GM18502 (cell line): ENCODE data around the gene RNASE11.
"Not testable (repeated sequence)": the region's sequence is repeated elsewhere in the genome, so short reads cannot be mapped to it uniquely, and the experiment has no call there.

Experiments used
- ATAC-seq: cut with Tn5 transposase; IDR thresholded peaks from one replicate; pipeline ENCODE4 v1.9.1; 2021; ENCODE audit warnings: mild to moderate bottlenecking; ENCODE audit not compliant: unreplicated experiment, poor library complexity

Gene RNASE11

DNA sequence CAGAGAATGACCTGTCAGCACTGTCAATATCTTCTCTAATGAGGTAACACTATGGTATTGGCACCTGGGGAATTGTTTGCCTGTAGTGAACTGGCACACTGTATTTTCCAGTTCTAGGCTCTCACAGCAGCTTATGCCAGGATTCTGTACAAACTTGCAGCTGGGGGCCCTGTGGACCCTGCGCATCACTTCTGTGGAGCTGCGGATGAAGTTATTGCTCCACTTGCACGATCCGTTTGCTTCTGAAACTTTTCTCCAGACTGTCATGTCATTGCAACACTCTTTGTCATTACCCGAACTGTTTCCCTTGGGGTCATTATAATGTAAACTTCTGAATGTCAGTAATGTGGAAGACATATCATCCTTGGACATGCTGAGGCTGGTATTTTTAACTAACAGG, 3.9 kb downstream of the RNASE11 start:
- ATAC-seq = no peak

DNA sequence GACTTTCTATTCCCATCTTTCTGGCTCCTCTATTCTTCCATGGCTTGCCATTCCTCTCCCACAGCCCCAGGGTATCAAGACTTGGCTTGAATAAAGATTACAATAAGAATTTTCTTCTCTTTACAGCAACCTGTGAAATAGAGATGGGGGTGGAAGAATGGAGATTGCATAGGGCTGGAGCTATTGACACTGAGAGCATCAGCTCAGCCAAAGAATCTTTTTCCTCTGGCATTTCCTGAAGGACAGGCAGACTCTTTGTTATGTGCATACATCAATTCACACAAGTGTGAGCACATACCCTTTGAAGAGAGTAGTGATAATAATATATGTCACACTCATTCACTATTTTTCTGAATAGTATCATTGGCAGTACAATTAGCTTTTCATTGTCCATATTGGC, 4.7 kb downstream of the RNASE11 start:
- no peak for ATAC-seq

DNA sequence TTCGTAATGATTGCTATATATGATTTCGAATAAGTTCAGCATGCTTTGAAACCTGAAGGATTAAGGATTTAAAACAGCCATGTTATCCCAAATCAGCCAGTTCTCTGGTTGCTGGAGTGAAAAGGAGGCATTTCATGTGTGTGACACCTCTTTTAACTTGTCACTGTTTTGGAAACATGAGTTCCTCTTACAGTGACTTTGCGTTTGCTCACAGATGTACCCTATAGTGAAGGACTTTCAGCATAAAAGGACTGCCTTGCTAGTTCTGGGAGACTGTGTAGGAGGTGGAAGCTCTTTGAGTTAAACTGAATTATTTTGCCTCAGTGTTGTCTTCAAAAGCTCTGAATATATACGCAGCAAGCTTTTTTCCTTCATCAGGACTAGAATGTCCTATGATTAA, 7.6 kb downstream of the RNASE11 start:
- ATAC-seq = no peak

DNA sequence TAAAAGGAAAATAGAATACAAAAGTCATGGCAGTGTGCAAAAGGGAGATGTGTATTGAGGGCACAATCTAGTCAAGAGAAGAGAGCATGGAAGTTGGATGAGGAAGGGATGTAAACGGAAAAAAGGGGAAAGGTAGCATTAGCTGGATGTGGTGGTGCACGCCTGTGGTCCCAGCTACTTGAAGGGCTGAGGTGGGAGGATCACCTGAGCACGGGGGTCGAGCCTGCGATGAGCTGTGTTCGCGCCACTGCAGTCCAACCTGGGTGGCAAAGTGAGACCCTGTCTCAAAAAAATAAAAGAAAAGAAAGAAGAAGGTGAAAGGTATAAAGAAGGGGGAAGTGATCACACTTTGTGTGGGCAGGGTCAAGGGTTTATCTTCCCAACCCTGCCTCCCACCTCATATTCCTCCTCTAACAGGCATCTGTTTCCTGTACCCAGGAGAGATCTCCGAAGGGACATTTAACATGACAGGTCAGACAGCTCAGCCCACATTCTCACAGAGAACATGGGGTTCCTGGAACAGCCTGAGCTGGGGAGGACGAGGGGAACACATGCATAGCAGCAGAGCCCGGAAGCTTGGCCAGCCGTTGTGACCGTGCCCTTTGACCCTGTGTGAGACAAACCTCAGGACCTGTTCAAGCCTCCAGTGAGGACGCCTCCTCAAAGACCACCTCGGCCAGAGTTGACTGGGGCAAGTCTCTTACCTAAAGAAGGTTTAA, 8.9 kb downstream of the RNASE11 start:
- ATAC-seq = no peak

DNA sequence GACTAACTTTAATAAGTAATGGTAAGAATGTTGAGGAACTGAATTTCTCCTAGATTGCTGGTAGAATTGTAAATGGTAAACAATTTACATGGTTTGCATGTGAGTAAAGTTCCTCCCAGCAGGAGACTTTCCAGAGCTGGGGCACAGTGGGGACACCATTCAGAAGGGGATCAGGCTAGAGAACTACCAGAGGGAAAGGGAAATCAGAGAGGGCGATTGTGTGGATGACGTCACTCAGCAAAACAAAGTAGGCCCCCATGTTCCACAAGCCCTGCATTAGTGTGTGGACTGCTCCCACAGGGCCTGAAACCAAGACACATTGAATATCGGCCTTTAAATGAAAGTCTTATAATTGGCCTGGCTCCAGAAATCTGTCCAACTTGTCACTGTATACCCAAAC, 9.5 kb downstream of the RNASE11 start:
- no peak for ATAC-seq

DNA sequence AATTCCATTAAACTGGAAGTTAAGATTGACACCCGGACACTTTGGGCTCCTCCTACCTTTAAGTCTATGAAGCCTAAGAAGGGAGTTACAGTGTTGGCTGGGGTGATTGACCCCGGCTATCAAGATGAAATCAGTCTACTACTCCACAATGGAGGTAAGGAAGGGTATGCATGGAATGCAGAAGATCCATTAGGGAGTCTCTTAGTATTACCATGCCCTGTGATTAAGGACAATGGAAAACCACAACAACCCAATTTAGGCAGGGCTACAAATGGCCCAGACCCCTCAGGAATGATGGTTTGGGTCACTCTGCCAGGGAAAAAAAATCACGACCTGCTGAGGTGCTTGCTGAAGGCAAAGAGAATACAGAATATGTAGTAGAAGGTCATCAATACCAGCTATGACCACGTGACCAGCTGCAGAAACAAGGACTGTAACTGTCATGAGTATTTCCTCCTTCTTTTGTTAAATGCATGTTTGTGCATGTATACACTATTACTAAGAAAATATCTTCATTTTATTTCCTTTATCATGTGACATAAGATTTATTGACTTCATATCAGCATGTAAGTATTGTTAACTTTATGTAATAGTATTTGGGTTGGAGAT, 15.3 kb downstream of the RNASE11 start:
- not testable (repeated sequence) for ATAC-seq

DNA sequence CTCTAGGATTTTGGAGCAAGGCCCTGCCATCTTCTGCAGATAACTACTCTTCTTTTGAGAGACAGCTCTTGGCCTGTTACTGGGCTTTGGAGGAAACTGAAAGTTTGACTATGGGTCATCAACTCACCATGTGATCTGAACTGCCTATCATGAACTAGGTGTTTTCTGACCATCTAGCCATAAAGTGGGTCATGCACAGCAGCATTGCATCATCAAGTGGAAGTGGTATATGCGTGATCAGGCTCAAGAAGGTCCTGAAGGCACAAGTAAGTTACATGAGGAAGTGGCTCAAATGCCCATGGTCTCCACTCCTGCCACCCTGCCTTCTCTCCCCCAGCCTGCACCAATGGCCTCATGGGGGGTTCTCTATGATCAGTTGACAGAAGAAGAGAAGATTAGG, 17.1 kb downstream of the RNASE11 start:
- ATAC-seq = not testable (repeated sequence)

DNA sequence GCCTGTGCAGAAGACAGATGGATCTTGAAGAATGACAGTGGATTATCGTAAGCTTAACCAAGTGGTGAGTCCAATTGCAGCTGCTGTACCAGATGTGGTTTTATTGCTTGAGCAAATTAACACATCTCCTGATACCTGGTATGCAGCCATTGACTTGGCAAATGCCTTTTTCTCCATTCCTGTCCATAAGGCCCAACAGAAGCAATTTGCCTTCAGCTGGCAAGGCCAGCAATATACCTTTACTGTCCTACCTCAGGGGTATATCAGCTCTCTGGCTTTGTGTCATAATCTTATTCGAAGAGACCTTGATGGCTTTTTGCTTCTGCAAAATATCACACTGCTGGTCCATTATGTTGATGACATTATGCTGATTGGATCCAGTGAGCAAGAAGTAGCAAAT, 17.9 kb downstream of the RNASE11 start:
- not testable (repeated sequence) for ATAC-seq

DNA sequence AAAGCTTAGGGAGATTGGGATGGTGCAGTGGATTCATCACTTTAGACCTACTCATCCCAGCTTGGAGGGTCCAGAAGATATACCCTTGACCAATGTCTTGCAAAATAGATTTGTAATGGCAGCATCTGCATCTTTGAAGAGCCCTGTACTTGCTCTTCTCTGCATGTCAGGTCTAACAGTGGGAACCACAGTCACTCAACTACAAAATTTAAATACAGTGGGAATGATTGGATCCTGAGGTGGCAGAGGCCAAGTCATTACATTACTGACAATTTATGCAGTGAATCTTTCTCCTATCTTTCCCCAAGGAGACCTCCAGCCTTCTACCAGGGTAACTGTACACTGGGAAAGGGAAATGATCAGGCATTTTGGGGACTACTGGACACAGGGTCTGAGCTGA, 18.7 kb downstream of the RNASE11 start:
- no peak for ATAC-seq

DNA sequence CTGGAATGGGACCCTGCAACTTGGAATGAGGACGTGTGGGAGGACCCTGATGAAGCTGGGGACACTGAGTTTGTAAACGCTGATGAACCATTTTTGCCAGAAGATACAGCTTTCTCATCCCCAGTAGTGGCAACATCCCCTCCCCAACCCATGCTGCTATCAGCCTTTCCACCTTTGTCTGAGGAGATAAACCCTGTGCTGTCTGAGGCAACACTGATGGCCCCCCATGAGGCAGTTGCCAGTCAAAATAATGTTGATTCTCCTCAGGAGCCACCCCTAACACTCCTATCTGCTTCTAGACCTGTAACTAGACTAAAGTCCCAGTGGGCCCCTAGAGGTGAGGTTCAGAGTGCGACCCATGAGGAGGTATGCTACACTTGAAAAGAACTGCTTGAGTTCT, 19.4 kb downstream of the RNASE11 start:
- ATAC-seq = no peak

DNA sequence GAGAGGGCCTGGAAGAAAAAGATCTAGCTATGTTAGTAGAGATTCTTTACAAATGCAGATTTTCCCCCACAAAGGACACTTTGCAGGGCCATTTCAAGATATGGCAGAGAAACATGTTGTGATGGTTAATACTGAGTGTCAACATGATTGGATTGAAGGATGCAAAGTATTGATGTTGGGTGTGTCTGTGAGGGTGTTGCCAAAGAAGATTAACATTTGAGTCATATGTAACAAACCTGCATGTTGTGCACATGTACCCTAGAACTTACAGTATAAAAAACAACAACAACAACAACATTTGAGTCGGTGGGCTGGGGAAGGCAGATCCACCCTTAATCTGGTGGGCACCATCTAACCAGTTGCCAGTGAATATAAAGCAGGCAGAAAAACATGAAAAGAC, 20.6 kb downstream of the RNASE11 start:
- ATAC-seq = not testable (repeated sequence)

DNA sequence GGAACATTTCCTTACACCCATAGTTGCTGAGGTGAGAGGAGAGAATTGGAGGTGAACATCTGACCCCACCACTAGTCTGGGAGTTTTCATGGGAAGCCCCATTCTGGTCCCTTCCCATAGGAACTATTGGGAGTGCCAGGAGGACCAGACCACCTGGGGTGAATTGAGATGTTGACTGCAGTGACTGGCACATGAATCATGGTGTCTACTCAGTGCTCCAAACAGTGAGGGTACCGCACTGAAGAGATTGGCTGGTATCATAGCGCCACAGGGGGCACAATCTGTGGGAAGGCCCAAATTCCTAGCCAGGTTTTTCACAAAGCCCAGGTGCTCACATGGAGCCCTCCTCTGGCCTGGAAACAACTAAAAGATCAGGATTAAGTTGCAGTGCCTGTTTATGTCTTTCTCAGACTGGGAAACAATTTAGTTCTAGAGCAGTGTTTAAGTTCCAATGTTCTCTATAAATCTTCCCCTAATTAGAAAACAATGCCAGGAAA, 23.3 kb downstream of the RNASE11 start:
- no peak for ATAC-seq

DNA sequence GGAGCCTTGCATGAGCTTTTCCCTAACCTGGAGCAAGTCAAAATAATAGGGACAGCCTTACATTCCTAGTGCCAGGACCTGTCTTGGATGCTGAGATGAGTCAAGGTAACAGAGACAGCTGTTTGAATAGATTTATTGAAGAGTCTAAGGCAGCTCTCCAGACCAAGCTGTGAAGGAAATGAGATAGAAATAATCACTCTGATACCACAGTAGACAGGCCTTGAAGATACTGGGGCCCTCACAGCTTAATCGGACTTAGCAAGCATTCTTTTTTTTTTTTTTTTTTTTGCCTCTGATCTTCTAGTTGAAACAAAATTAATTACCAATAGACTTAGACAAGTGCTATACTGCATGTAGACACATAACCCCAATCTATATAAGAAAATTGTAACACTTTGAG, 23.8 kb downstream of the RNASE11 start:
- ATAC-seq = no peak

DNA sequence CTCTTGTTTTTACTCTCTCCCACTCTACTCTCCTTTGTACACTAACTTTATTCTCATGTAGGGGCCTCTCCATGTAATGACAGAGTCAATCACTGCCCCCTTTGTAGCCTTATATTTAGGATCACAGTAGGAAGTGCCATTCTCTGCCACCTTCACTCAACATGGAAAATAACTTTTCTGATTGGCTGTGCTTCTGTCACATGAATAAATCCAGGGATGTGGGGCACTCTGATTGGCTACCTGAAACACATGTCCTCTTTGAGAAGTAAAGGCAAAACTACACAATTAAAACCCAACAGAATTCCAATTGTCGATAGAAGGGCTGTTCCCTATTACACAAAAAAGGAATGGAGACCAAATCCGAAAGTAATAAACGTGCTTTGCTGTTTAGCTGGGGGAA, 26.8 kb downstream of the RNASE11 start, which contains the start of gene RNASE9:
Gene RNASE9 (minus strand): TSS at position 87 of the 400 bp plus-strand sequence.
- no peak for ATAC-seq

DNA sequence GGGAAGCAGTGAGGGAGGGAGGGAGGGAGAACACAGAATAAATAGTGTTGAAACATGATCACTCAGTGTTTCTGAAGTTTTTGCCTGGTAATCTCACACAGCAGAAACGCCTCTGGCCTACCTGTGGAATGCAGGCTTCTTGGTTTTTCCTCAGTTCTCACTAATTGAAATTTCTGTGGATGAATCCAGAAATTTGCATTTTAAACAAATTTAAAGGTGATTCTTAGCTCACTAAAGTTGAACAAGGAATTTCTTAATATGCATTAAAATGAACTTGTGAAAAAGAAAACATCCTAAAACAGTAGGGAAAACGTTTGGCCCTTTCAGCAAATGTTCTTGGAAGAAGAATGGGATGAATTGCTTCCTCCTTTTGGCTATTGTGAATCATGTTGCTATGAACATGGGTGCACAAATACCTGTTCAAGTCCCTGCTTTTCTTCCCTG, 28.3 kb downstream of the RNASE11 start:
- ATAC-seq = no peak

DNA sequence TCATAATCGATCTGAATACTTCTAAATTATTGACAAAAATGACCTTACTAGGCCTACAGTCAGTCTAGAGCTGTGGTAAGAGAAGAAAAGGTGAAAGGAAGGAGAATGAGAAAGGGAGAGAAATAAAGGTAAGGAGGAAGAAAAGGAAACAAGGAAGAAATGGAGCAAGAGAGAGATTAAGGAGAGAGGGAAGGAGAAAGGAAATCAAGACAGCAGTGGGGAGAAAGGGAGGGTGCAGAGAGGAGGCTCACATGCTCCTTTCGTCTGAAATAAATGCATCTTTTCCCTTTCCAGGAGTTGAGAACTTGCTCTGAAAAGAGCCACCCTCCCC, 30.6 kb downstream of the RNASE11 start:
- no peak for ATAC-seq

DNA sequence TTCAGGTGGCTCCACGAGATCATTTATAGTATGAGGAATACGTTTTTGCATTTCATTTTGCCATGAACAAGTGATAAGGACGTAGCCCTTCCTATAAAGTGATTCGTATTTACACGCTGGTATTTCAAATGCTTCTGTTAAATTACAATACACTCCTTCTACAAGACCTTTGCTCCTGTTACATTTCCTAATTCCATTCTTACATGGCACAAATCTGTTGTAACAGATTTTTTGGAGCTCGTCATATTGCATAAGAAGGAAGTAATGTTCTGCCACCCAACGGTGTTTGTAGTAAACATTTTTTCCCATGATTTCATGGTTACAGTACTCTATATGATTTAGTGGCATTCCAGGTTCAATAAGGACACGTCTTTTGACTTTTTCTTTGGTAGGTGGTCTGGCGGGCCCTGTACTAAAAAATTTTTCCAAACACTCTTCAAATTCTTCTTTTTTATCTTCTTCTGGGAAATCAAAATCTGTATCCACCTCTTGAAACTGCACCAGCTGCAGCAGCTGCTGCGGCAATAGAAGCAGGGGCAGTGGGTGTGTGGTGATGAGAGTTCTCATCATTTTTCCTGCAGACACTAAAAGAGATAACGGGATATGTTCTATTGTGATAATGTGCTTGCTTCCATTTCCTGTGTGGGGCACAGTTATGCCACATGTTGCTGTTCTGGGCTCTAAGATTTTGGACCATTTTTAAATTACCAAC, 31.1 kb downstream of the RNASE11 start:
- ATAC-seq = no peak

DNA sequence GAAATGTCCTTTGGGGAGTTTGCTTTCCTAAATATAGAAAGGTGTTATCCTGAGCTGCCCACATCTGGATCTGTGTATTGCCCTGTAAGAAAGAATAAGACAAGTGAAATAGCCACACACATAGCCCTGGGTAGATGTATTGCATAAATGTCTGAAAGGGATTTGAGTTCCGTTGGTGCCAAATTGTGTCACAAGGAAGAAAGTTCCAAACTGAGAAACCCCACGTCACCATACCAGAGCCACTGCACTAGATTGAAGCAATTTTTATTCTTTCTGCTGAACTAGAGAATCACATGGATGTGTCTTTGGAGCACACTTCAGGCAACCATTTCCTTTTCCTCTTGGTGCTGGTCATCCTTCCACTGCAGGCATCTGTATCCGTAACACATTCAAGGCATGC, 32.0 kb downstream of the RNASE11 start:
- ATAC-seq = no peak

DNA sequence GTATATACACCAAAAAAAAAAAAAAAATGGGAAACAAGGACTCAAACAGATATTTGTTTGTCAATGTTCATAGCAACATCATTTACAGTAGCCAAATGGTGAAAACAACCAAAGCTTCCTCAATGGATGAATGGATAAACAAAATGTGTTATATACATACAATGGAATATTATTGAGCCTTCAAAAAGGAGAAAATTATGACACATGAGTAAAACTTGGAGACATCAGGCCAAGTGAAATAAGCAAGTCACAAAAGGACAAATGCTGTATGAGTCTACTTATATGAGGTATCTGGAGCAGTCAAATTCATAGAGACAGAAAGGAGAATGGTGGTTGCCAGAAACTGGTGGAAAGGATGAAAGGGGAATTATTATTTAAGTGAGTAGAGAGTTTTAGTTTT, 34.8 kb downstream of the RNASE11 start:
- no peak for ATAC-seq

DNA sequence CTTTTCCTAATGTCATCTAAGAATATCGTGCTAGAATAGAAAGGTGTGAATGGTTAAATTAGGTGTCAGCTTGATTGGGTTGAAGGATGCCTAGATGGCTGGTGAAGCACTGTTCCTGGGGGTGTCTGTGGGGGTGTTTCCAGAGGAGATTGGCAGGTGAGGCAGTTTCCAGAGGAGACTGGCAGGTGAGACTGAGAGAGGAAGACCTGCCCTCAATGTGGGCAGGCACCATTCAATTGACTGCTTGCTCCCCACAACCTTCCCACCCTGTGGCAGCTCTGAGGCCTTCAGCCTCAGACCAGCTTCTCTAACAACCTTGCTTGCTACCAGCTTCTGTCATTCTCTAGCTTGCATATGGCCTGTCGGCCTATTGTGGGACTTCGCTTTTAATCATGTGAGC, 36.2 kb downstream of the RNASE11 start:
- ATAC-seq = no peak

DNA sequence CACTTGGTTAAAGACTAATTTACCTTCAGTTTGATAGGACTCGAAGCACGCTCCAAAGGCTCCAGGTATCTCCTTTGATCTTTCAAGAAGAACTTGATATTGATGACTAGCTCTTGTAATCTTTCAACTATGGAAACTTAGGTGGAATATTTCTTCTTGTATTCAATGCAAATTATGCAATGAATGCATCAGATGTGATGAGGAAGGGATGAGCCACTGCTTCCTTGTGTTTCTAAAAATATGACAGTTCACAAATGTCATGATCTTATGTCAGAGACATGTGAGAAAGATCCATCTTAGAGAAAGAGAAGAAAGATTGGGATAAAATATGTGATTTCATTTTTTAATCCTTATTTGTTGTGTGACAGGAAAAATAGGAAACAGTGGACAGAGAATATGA, 36.9 kb downstream of the RNASE11 start:
- ATAC-seq = no peak
